GM19035 (cell line): ENCODE data around the gene WNT10A.
"Not testable (repeated sequence)": the region's sequence is repeated elsewhere in the genome, so short reads cannot be mapped to it uniquely, and the experiment has no call there.

Experiments
- ATAC-seq: cut with Tn5 transposase; IDR thresholded peaks from one replicate; pipeline ENCODE4 v1.9.1; 2021; ENCODE audit not compliant: unreplicated experiment

The WNT10A gene

DNA sequence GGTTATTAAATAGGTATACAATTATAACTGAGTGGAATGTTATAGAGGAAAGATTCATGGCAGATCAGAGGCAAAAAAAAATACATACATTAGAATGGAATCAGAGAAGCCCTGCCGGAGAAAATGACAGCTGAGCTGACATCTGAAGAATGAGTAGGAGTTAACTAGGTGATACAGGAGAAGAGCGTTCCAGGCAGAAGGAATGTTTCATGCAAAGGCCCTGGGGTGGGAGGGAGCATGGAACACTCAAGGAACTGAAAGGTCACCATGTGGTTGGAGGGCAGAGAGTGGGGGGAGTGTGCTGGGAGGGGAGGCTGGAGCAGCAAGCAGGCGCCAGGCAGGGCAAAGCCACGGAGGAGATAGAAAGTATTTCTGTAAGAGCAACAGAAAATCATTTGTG lies 47.2 kb downstream of the WNT10A start:
- ATAC-seq = no peak

DNA sequence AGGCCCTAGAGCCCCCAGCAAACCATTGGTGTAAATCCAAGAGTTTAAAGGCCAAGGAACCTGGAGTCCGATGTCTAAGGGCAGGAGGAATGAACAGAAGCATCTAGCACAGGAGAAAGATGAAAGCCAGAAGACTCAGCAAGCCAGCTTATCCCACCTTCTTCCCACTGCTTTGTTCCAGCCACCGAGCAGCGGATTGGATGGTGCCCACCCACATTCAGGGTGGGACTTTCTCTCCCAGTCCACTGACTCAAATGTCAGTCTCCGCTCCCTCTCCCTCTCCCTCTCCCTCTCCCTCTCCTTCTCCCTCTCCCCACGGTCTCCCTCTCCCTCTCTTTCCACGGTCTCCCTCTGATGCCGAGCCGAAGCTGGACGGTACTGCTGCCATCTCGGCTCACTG lies 49.8 kb downstream of the WNT10A start:
- not testable (repeated sequence) for ATAC-seq

DNA sequence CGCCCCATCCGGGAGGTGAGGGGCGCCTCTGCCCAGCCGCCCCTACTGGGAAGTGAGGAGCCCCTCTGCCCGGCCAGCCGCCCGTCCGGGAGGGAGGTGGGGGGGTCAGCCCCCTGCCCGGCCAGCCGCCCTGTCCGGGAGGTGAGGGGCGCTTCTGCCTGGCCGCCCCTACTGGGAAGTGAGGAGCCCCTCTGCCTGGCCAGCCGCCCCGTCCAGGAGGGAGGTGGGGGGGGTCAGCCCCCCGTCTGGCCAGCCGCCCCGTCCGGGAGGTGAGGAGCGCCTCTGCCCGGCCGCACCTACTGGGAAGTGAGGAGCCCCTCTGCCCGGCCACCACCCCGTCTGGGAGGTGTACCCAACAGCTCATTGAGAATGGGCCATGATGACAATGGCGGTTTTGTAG lies 51.1 kb downstream of the WNT10A start:
- not testable (repeated sequence) for ATAC-seq
